Left renal cortex interstitium (tissue), 4 donors: ENCODE data around the gene SLC19A2. TPM values are rescaled to one million over a fixed set of nuclear protein-coding genes. Genes with fewer than 3 reads are reported as not detected.
"Not testable (repeated sequence)": the region's sequence is repeated elsewhere in the genome, so short reads cannot be mapped to it uniquely, and the experiment has no call there.

Experiments
- DNase-seq, 4 donors: peaks; one replicate each; pipeline ENCODE4 v3.0.0-alpha.2; 2013; ENCODE audit warnings: low read depth in 4 of 4, low spot score in 2 of 4, missing footprints in 1 of 4
- polyA plus RNA-seq, 4 donors: library from polyadenylated mRNA; unstranded; fragments of 120-200 nt; gene quantifications; one replicate each; pipeline ENCODE4 v1.2.1, GENCODE V29; 2013; ENCODE audit not compliant: insufficient read length in 4 of 4

SLC19A2 gene, protein sequence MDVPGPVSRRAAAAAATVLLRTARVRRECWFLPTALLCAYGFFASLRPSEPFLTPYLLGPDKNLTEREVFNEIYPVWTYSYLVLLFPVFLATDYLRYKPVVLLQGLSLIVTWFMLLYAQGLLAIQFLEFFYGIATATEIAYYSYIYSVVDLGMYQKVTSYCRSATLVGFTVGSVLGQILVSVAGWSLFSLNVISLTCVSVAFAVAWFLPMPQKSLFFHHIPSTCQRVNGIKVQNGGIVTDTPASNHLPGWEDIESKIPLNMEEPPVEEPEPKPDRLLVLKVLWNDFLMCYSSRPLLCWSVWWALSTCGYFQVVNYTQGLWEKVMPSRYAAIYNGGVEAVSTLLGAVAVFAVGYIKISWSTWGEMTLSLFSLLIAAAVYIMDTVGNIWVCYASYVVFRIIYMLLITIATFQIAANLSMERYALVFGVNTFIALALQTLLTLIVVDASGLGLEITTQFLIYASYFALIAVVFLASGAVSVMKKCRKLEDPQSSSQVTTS
- polyA plus RNA-seq: 10 to 100 TPM; 16.7 to 21.0 (median 17.8) TPM

DNA sequence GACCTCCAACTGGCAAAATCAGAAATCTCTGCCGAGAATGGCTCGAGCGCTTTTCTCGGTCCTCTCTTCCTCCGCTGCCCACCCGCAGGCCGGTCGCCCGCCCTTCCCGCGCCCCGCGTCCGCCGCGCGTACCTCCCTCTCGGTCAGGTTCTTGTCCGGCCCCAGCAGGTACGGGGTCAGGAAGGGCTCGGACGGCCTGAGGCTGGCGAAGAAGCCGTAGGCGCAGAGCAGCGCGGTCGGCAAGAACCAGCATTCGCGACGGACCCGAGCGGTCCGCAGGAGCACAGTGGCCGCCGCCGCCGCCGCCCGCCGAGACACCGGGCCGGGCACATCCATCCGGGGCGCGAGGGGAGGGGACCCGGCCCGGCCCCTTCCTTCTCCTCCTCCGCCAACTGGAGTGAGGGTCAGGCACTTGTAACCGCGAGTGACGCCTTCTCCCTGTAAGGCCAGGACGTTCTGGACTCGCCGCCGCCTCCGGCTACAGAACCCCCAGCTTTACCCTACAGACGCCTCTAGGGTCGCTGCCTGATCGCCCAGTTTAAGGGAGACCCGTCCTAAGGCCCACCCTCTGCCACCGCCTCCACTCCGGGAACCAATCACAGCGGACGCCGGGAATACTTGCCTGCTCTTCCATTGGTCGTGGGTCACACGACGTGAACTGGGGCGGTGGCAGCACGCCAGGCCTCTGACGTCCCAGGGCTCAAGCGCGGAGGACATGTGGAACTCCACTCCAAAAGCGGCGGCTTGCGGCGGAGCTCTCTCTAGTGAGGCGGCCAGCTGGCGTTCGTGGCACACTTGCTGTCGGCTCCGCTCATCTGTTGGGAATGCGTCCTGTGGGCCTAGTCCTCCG lies at the start of gene SLC19A2:
SLC19A2 (minus strand) TSS at position 514 of the 850 bp plus-strand sequence; CDS start at position 336, 178 bp downstream.
- peak; percentile 92 to 97 (median 96) for DNase-seq

DNA sequence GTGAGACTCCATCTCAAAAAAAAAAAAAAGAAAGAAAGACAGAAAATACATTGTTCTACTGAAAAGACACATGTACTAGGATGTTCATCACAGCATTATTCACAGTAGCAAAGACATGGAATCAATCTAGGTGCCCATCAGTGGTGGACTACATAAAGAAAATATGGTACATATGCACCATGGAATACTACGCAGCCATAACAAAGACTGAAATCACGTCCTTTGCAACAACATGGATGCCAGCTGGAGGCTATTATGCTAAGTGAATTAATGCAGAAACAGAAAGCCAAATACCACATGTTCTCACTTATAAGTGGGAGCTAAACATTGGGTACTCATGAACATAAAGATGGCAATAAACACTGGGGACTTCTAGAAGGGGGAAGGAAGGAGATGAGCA lies 48.9 kb upstream of the SLC19A2 start:
- no peak for DNase-seq

DNA sequence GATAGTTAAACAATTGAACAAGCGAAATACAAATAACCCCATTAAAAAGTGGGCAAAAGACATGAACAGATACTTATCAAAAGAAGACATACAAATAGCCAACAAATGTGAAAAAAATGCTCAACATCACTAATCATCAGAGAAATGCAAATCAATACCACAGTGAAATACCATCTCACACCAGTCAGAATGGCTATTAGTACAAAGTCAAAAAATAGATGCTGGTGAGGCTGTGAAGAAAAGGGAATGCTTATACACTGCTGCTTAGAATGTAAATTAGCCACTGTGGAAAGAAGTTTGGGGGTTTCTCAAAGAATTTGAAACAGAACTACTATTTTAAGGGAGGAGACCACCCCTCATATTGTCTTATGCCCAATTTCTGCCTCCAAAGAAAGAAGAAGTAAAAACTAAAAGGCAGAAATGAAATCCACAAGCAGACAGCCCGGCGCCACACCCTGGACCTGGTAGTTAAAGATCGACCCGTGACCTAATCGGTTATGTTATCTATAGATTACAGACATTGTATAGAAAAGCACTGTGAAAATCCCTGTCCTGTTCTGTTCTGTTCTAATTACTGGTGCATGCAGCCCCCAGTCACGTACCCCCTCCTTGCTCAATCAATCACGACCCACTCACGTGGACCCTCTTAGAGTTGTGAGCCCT lies 47.9 kb upstream of the SLC19A2 start:
- not testable (repeated sequence) for DNase-seq

DNA sequence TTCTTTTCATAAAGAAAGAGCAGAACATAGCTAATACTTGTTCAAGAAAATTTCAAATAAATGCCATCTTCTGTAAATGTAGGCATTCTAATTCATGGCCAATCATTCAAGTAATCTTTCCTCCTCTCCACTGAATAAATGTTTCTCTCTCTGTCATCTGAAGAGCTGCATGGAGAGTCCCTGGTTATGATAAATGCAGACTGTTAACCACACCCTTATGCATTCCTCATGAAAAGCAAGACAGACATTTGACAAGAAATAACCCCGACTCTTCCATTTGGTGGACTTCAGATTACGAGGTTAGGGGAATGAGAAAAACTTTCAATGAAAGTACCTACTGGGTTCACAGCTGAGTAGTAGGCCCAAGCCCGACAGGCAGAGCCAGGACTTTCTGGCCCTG lies 44.7 kb upstream of the SLC19A2 start:
- DNase-seq: no peak

DNA sequence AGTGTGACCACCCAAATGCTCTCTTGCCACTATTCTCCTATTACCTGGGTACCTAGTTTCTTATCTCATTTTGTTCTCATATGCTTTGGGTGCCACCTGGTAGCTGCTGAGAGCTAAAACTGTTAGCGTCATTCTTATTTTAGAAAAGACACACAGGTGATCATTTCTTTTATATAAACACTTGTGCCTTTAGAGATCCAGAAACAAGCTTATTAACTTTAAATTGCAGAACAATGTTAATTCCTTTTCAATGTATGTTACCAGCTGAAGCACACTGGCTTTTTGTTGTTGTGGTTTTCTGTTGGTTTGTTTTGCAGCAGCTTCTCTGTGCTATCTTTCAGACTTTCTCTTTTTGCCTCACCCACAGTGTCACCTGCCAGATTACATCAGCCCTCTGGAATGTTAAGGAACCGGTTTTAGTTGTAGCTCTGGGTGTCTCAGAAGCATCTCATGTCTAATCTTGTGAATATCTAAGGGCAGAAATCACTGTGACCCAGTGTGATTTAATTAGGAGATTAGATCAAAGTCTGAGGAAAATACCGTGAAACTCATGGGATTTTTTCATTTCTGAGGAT lies 43.4 kb upstream of the SLC19A2 start:
- DNase-seq: peak in 1 of 4 donors; percentile 39

DNA sequence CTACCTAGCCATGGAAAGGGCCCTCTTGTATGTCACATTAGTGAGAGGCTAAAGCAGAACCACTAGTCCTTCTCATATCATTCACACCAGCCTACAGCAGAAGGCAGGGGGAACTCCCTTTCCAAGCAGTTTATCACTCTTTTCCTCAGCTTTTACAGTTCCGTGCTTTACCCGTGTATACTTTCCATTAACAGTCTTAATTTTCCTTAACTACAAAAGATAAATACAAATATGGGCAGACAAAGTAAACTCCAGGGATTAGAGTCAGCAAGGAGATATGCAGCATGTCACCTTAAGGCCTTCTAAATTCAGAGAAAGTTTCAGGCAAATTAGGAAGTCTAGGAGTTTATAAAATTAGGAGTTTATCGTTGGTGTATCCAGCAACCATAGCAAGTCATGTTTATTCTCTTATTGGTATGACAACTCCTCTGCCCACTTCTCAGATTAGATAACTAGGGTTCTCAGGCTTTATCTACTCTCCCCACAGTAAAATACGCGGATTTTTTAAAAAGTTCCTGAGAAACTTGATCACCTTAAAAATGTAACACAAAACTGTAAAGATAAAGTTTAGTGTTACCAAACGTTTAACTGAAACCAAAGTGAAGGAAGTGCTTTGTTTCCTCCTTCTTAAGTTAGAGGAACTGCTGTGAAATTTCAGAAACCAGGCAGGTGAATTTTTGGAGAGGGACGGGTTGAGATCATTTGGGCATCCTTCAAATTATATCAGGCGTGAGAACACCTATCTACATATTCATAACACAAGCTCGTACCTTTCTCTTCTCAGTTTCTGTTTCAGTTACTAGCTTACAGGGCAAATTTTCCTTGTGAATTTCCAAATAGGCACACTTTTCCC lies 42.7 kb upstream of the SLC19A2 start:
- no peak for DNase-seq

DNA sequence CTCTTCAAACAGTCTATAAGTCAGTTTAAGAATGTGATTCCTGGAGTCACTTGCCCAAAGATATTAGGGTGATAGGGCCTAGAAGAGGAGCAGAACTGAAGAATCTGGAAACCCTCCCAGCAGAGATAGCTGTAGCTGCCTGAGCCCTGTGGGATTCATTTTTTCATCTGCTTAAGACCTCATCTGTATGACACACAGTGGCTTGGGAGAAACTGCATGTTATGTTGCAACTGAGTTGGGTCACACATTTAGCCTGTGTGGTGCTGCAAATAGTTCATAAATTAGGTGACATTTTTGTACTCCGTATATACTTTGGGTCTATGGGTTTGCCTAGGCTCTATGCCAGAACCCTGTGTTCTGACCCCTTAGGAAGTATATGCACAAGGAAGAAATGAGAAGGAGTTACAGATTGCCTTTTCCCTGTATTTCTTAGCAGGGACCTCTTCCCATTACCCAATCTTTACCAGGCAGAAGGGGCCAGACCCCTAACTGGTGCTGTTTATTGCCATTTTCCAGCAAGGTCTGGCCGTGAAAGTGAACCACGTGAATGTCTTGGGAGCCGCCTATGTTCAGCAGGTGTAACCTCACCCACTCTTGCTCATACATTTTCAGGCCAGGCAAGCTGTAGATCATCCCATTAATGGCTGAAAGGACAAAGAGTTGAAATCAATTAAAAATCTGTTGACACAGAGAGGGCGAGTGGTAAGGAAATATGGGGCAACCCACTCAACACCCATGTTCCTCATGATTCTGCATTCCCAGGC lies 41.9 kb upstream of the SLC19A2 start:
- DNase-seq: no peak

DNA sequence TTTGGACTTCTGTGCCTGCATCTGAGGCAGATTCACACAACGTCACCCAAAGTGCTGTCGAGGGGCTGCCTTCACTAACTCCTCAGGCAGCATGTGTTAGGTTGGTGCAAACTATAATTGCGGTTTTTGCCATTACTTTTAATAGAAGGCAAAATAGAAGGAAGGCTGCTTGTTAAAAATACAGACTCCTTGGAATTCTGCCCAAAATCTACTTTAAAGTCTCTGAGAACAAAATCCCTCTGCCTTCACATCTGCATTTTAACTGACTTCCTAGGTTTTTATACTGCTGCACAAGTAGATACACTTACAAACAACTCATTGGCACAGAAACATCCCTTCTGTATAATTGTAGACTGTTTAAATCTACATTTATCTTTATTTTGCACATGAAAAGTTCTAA lies 41.3 kb upstream of the SLC19A2 start:
- DNase-seq: no peak

DNA sequence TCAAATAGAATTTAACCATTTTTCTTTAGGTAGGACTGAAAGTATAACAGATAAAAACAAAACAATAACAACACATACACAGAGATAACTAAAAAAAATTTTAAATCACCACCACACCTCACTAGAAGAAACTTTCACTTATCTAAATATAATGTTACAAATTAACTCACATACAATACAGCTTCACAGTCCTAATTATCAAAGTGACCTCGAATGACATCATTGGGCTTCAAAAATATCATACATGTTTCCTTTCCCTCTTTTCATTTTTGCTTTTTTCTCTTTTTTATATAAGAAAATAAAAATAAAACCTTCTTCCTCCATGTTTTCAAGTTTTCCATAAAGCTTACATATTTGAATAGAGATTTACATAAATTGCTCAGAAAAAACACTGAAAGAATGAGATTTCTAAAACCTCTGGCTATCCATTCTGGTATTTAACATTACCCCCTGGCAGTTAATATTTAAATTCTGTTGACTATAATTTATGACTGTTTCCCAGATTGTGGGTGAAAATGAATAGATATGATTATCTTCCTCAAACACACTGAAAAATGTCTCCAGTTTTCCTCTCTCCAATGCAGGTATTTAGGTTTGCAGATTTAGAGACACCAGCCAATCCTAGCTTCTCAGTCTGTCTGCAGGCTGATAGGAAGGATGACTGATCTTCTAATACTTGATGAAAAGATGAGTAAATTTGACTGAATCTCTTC lies 40.5 kb upstream of the SLC19A2 start:
- DNase-seq: no peak

DNA sequence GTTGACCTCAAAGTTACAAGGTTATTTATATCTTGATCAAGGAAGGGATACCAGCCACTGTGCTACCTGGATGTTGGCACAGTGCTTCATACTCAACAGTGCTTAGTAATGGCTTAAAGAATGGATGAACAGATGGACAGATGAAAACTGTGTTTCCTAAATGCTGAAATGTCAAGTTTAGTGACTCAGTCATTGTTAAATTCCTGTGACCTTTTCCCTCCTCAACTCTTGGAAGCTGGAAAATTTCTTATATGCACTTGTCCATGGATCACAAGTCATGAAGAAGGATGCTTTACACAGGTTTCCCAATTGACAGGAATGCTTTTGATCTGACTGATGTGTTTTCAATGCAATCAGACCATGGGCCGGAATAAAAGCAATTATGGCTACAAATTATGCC lies 39.6 kb upstream of the SLC19A2 start:
- DNase-seq: no peak

DNA sequence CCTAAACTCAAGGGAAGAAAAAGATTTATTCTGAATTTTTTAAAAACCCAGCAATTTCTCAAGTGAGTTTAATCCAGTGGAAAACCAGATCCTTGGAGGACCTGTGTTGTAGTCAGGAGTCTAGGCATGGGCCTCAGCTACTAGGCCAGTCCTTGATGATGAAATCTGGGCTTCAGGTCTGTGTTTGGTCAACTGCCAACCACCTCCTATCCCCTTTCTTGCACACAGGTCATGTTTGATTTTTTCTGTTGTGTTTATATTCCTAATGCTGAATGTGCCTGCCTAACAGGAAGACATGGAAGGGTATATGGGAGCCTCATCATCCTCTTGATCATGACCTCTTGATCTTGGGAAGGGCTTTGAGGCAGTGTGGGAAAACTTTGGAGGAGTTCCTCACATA lies 38.2 kb upstream of the SLC19A2 start:
- DNase-seq: no peak

DNA sequence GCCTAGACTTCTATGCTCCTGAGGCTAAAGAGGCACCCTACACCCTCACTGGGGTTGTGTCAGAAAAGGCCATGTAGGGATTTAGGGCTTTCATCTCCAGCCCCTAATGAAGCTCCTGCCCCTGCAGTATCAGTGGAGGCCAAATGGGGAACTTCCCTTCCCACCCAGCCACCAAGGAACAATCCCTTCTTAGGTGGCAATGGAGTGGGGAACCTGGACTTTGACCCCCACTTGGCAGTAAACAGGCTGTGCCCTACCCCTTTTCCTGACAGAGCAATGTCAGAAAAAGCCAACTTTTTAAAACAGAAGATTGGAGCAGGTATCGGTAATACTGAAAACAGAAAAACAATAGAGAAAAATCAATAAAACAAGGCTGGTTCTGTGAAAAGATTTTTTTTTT lies 35.5 kb upstream of the SLC19A2 start:
- no peak for DNase-seq

DNA sequence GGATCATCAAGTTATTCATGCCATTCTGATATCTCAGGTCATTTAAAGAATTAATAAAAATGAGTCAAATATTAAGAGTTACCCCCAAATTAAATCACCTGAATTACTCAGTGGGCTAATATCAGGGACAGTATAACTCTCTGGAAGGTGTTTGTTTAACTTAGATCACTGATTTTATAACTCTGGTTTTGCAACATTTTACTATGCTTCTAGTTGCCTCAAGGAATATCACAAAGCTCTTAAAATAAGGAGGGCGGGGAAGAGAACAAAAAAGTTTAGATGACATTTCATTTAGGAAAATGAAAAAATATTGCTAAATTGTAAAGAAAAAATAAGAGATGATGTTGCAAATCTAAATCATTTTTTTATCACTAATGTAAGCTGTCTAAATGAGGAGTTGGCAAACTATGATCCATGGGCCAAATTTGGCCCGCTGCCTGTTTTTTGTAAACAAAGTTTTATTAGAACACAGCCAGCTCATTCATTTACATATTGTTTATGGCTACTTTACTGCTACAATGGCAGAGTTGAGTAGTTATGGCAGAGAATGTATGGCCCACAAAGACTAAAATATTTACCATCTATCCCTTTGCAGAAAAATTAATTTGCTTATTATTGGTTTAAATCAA lies 31.9 kb upstream of the SLC19A2 start:
- no peak for DNase-seq

DNA sequence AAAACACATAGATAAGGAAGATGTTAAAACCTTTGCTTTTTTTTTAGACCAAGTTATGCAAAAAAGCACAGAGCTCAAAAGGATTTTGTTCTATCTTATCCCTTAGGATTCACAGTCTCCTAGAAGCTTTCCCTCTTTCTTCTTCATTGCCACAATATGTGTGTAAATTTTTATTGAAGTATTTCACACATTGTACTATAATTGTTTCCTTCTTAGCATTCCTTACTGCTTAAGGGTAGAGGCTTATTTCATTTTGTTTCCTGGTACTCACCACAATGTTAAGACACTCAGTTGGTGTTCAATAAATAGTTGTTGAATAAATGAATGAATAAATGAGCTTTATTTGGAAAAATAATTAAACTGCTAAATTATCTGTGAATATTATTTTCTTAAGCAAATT lies 29.9 kb upstream of the SLC19A2 start:
- DNase-seq: no peak

DNA sequence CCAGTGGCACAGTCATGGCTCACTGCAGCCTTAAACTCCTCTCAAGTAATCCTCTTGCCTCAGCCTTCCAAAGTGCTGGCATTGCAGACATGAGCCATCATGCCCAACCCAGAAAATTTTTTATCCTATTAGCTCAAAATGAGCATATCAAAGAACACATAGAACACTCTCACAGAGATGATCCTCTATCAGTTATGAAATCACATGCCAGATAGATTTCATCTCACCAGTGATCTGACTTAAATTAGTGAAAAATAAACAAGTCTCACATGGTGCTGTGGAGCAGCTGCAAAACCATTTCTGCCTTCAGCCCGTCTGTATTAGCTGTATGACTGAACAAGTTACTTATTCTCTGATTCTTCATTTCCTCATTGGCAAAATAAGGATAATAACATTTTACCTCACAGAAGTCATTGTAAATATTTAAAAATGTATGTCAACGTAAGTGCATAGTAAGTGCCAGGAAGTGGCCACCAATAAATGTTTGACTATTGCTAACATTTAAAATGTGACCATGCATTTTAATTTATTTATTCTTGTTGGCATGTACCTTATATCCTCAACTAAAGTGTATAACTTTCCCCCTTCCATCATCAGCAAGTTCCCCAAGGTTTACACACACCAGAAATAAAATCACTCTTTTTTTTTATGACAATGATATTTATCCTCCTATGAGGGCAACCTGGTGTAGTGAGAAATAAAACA lies 29.0 kb upstream of the SLC19A2 start:
- no peak for DNase-seq

DNA sequence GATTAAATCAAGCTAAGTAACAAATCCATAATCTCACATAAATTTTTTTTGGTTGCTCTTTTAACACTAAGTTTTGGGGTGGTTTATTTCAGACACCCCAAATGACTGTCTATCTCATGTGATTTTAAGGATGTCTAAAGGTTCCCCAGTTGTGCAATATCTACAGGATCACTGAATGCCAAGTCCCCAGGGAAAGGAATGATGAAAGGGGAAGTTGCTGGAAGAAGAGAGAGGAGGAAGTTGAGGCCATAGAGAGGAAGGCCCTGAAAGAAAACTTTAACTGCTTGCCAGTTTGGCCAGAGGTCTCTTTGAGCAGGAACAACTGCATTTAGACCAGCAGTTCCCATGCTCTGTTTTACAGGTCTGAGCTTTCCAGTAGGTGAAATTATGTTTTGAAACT lies 27.5 kb upstream of the SLC19A2 start:
- no peak for DNase-seq

DNA sequence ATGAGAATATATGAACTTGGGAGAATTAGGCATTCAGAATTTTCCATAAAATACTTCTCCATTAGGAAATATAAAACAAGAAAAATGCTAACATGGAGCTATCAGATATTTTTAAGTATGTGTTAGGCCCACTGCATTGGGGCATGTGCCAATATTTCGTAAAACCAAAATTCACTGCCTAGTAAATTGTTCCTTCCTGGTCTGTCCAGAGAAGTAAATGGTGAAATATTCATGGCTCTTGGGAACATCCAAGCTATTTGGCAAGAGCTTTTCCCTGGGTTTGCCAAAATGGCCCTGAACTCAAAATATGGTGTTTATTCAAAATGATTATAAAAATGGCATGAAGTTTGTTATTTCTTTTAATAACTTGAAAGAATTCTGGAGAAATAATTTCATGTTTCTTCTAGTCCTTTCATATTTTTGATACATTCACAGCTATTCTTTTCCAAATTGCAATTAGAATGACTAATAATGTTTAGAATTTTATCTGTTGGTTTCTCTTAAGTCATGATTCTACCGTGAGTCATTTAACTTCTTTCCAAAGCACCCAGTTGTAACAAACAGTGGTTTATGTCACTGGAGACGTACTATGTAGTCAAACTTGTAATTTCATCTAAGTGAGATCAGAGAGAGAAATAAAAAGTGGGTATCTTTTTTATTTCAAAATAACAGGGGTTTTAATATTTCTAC lies 25.7 kb upstream of the SLC19A2 start:
- DNase-seq: no peak
